ENCODE data around the gene RAET1G. TPM values are rescaled to one million over a fixed set of nuclear protein-coding genes. Genes with fewer than 3 reads are reported as not detected.

The RAET1G gene
- total and polyA plus RNA-seq, 2 of the 13 experiments (the other 11 are each of a cell fraction or from before 2014, with no cell fraction given), result not detected

DNA sequence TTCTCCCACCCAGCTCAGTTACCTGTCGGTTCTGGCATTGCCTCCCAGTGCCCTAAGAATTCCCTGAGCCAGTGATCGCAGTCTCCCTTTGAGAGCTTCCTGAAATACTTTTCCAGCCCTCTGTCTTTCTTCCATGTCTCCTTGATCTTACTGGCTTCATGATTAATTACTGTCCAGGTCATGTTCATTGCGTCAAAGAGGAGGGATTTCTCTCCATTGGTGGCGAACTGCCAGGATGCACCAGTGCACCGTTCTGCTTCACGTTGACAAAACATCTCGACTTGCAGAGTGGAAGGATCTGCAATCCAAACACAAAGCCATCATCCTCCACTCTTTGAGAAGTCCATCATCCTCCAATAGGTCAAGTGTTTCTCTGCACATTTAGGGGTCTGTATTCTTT is 33.6 kb downstream of the RAET1G start:
- Histone ChIP-seq H3K79me2 (ENCODE audit: insufficient read depth, low read length) (no peaks in the 10 kb centered on the region), H3K4me3 (replicated peaks in 1 of 3; ENCODE audit: insufficient read depth in 1 of 3, low read depth in 2 of 3, low read length in 3 of 3) (no peak overlapping the region), H4K20me1 (ENCODE audit: insufficient read depth, low read length) (no peaks in the 10 kb centered on the region), H2AFZ (ENCODE audit: low read length) (no peak overlapping the region), H3K27me3 (ENCODE audit: control insufficient read depth in 1 of 2, insufficient read depth in 2 of 2, low read length in 2 of 2) (peaks cover 3 to 45% of the 10 kb centered on the region in 2 experiments; a peak in 4 of 5 replicates), H3K4me2 (ENCODE audit: low read depth, low read length) (no peak overlapping the region), H3K9me3 (ENCODE audit: low read length) (no peaks in the 10 kb centered on the region), H3K9ac (ENCODE audit: insufficient read depth, low read depth, low read length) (no peak overlapping the region), H3K4me1 (ENCODE audit: insufficient read depth, low read length) (peaks cover 7% of the 10 kb centered on the region; the same call in 1 of the 2 replicates), H3K36me3 (replicated peaks in 1 of 2; ENCODE audit: control insufficient read depth in 1 of 2, insufficient read depth in 2 of 2, low read length in 2 of 2) (no peaks in the 10 kb centered on the region), H3K27ac (ENCODE audit: extremely low read length, insufficient read depth, low read length) (no peak overlapping the region)
- POLR2A ChIA-PET, result no interaction called here
- ATAC-seq, result no peak
- no TSS peak for BruUV-seq (replicated peaks)
- 26% methylated on average over 7 of the region's 7 CpGs for WGBS (ENCODE audit: low lambda C conversion rate)
- CTCF ChIA-PET (ENCODE audit: low intra/inter-chr PET ratio, low total read pairs), result no interaction called here
- TF ChIP-seq AGO2 (optimal IDR thresholded peaks at IDR 0.05; ENCODE audit: low read depth, low read length), result no peak
- TF ChIP-seq, protein P1, sequence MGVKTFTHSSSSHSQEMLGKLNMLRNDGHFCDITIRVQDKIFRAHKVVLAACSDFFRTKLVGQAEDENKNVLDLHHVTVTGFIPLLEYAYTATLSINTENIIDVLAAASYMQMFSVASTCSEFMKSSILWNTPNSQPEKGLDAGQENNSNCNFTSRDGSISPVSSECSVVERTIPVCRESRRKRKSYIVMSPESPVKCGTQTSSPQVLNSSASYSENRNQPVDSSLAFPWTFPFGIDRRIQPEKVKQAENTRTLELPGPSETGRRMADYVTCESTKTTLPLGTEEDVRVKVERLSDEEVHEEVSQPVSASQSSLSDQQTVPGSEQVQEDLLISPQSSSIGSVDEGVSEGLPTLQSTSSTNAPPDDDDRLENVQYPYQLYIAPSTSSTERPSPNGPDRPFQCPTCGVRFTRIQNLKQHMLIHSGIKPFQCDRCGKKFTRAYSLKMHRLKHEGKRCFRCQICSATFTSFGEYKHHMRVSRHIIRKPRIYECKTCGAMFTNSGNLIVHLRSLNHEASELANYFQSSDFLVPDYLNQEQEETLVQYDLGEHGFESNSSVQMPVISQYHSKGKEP (CRISPR knock-in tag; IDR thresholded peaks at IDR 0.05), result no peak
- TF ChIP-seq, protein P2, sequence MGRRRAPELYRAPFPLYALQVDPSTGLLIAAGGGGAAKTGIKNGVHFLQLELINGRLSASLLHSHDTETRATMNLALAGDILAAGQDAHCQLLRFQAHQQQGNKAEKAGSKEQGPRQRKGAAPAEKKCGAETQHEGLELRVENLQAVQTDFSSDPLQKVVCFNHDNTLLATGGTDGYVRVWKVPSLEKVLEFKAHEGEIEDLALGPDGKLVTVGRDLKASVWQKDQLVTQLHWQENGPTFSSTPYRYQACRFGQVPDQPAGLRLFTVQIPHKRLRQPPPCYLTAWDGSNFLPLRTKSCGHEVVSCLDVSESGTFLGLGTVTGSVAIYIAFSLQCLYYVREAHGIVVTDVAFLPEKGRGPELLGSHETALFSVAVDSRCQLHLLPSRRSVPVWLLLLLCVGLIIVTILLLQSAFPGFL (CRISPR knock-in tag; IDR thresholded peaks at IDR 0.05), result no peak
- no peak for TF ChIP-seq MTA1 (CRISPR knock-in tag; IDR thresholded peaks at IDR 0.05; ENCODE audit: borderline replicate concordance)
- TF ChIP-seq IRF2 (CRISPR knock-in tag; IDR thresholded peaks at IDR 0.05), result no peak
- TF ChIP-seq, protein P3, sequence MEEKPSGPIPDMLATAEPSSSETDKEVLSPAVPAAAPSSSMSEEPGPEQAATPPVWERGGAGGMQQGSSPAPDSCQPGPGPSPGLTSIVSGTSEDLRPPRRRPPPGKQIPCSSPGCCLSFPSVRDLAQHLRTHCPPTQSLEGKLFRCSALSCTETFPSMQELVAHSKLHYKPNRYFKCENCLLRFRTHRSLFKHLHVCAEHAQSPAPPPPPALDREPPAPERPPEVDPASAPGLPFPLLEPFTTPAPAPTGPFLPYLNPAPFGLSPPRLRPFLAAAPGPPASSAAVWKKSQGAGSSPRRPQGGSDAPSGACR (CRISPR knock-in tag; IDR thresholded peaks at IDR 0.05), result no peak
- TF ChIP-seq RXRB (CRISPR knock-in tag; IDR thresholded peaks at IDR 0.05; ENCODE audit: borderline replicate concordance), result no peak
- no peak for TF ChIP-seq PHF21A (CRISPR knock-in tag; IDR thresholded peaks at IDR 0.05)
- TF ChIP-seq GATAD1 (CRISPR knock-in tag; IDR thresholded peaks at IDR 0.05), result no peak
- TF ChIP-seq SPEN (CRISPR knock-in tag; IDR thresholded peaks at IDR 0.05; ENCODE audit: low read depth), result no peak
- TF ChIP-seq ZNF431 (CRISPR knock-in tag; IDR thresholded peaks at IDR 0.05; ENCODE audit: borderline replicate concordance, low read depth), result no peak
- no peak for TF ChIP-seq ZNF7 (CRISPR knock-in tag; IDR thresholded peaks at IDR 0.05)
- TF ChIP-seq IRX3 (CRISPR knock-in tag; IDR thresholded peaks at IDR 0.05; ENCODE audit: borderline replicate concordance, low read depth), result no peak
- no peak for TF ChIP-seq SMAD9 (CRISPR knock-in tag; IDR thresholded peaks at IDR 0.05)
- TF ChIP-seq NFRKB (IDR thresholded peaks at IDR 0.05), result no peak
- no peak for TF ChIP-seq ZFP37 (CRISPR knock-in tag; IDR thresholded peaks at IDR 0.05; ENCODE audit: borderline replicate concordance)
- TF ChIP-seq ETV6 (CRISPR knock-in tag; conservative IDR thresholded peaks at IDR 0.05), result no peak
- TF ChIP-seq MYC (CRISPR knock-in tag; IDR thresholded peaks at IDR 0.05; ENCODE audit: borderline replicate concordance), result no peak
- TF ChIP-seq TP53 (CRISPR knock-in tag; conservative IDR thresholded peaks at IDR 0.05), result no peak
- in situ Hi-C loops (cut with HindIII; ENCODE audit: extremely low pct_ligation_motif_present, low pct_unique_long_range_greater_than_20kb), result no loop called here
- intact Hi-C loops (cut with micrococcal nuclease; ENCODE audit: unreplicated experiment), result no loop called here
- FAIRE-seq, result no peak
- no peak for DNase-seq (ENCODE audit: low spot score)
